Activated naive CD8-positive, alpha-beta T cell treated with anti-CD3 and anti-CD28 coated beads for 36 hours (primary cell): ENCODE data around the gene DTNBP1. TPM values are rescaled to one million over a fixed set of nuclear protein-coding genes. Genes with fewer than 3 reads are reported as not detected.

Experiments
- DNase-seq: peaks from one replicate; pipeline ENCODE4 v3.0.0; 2021
- H3K27ac Mint-ChIP-seq: one replicate; pipeline ENCODE4 v1.8.0; 2022; ENCODE audit warnings: mild to moderate bottlenecking, moderate library complexity, mixed read lengths
- H3K27me3 Mint-ChIP-seq: one replicate; pipeline ENCODE4 v1.8.0; 2022; ENCODE audit warnings: mild to moderate bottlenecking, mixed read lengths
- H3K36me3 Mint-ChIP-seq: one replicate; pipeline ENCODE4 v1.8.0; 2021; ENCODE audit warnings: mild to moderate bottlenecking, mixed read lengths
- H3K4me1 Mint-ChIP-seq: one replicate; pipeline ENCODE4 v1.8.0; 2021; ENCODE audit warnings: mixed read lengths
- H3K4me3 Mint-ChIP-seq: one replicate; pipeline ENCODE4 v1.8.0; 2022; ENCODE audit warnings: mild to moderate bottlenecking, moderate library complexity, mixed read lengths
- H3K9me3 Mint-ChIP-seq: one replicate; pipeline ENCODE4 v1.8.0; 2022; ENCODE audit warnings: mixed read lengths
- total RNA-seq, 2 experiments: library from RNA; stranded (reverse); gene quantifications; one replicate each; pipeline ENCODE4 v1.2.3, GENCODE V29; 2021

The DTNBP1 gene
- total RNA-seq, 2 experiments from 2014 or later: 19.0 to 19.1 TPM

- H3K4me3 Mint-ChIP-seq: no peak overlapping the region
- H3K27ac Mint-ChIP-seq: no peak overlapping the region
- DNase-seq: no peak
- H3K4me1 Mint-ChIP-seq: peaks cover 6% of the 10 kb centered on the region
- no peaks in the 10 kb centered on the region for H3K27me3 Mint-ChIP-seq
- H3K36me3 Mint-ChIP-seq: peaks cover 13% of the 10 kb centered on the region
- no peaks in the 10 kb centered on the region for H3K9me3 Mint-ChIP-seq
These were observed 161.7 kb downstream of the DTNBP1 start for GRCh38 chr6:15500901-15501825.

GRCh38 chr6:15500078-15500740, 162.6 kb downstream of the DTNBP1 start:
- no peaks in the 10 kb centered on the region for H3K27me3 Mint-ChIP-seq
- no peak overlapping the region for H3K27ac Mint-ChIP-seq
- peaks cover 6% of the 10 kb centered on the region for H3K4me1 Mint-ChIP-seq
- no peak for DNase-seq
- H3K9me3 Mint-ChIP-seq: no peaks in the 10 kb centered on the region
- H3K4me3 Mint-ChIP-seq: no peak overlapping the region
- H3K36me3 Mint-ChIP-seq: peaks cover 22% of the 10 kb centered on the region

- Mint-ChIP-seq H3K4me3 (no peak overlapping the region), H3K9me3 (no peaks in the 10 kb centered on the region), H3K27ac (no peak overlapping the region), H3K27me3 (no peaks in the 10 kb centered on the region), H3K36me3 (peaks cover 19% of the 10 kb centered on the region), H3K4me1 (peaks cover 6% of the 10 kb centered on the region)
- DNase-seq: no peak
These were observed 163.2 kb downstream of the DTNBP1 start for GRCh38 chr6:15499591-15499990.

- Mint-ChIP-seq H3K4me3 (no peak overlapping the region), H3K36me3 (peaks cover 19% of the 10 kb centered on the region), H3K27ac (no peak overlapping the region), H3K4me1 (peaks cover 6% of the 10 kb centered on the region), H3K27me3 (no peaks in the 10 kb centered on the region), H3K9me3 (no peaks in the 10 kb centered on the region)
- no peak for DNase-seq
These were observed 163.7 kb downstream of the DTNBP1 start for GRCh38 chr6:15499125-15499524.

- no peak for DNase-seq
- Mint-ChIP-seq H3K27me3 (no peaks in the 10 kb centered on the region), H3K9me3 (no peaks in the 10 kb centered on the region), H3K4me3 (no peak overlapping the region), H3K4me1 (peaks cover 6% of the 10 kb centered on the region), H3K27ac (no peak overlapping the region), H3K36me3 (peaks cover 19% of the 10 kb centered on the region)
These were observed 164.2 kb downstream of the DTNBP1 start for GRCh38 chr6:15498640-15499039.

- no peaks in the 10 kb centered on the region for H3K9me3 Mint-ChIP-seq
- no peaks in the 10 kb centered on the region for H3K27me3 Mint-ChIP-seq
- no peak overlapping the region for H3K27ac Mint-ChIP-seq
- H3K36me3 Mint-ChIP-seq: peaks cover 26% of the 10 kb centered on the region
- no peak overlapping the region for H3K4me3 Mint-ChIP-seq
- H3K4me1 Mint-ChIP-seq: peaks cover 17% of the 10 kb centered on the region
- no peak for DNase-seq
These were observed 166.3 kb downstream of the DTNBP1 start for GRCh38 chr6:15496345-15497131.

- H3K27me3 Mint-ChIP-seq: no peaks in the 10 kb centered on the region
- peaks cover 26% of the 10 kb centered on the region for H3K36me3 Mint-ChIP-seq
- DNase-seq: no peak
- H3K4me1 Mint-ChIP-seq: peaks cover 27% of the 10 kb centered on the region
- no peaks in the 10 kb centered on the region for H3K9me3 Mint-ChIP-seq
- no peak overlapping the region for H3K4me3 Mint-ChIP-seq
- H3K27ac Mint-ChIP-seq: no peak overlapping the region
These were observed 167.4 kb downstream of the DTNBP1 start for GRCh38 chr6:15495375-15495901.

GRCh38 chr6:15493437-15494168, 169.2 kb downstream of the DTNBP1 start:
- peaks cover 26% of the 10 kb centered on the region for H3K36me3 Mint-ChIP-seq
- H3K27me3 Mint-ChIP-seq: no peaks in the 10 kb centered on the region
- no peaks in the 10 kb centered on the region for H3K9me3 Mint-ChIP-seq
- H3K27ac Mint-ChIP-seq: no peak overlapping the region
- no peak for DNase-seq
- H3K4me1 Mint-ChIP-seq: peaks cover 36% of the 10 kb centered on the region
- H3K4me3 Mint-ChIP-seq: no peak overlapping the region

GRCh38 chr6:15491986-15492269, 170.9 kb downstream of the DTNBP1 start:
- Mint-ChIP-seq H3K4me3 (no peak overlapping the region), H3K9me3 (no peaks in the 10 kb centered on the region), H3K36me3 (peaks cover 29% of the 10 kb centered on the region), H3K27ac (no peak overlapping the region), H3K4me1 (peaks cover 36% of the 10 kb centered on the region), H3K27me3 (no peaks in the 10 kb centered on the region)
- no peak for DNase-seq

GRCh38 chr6:15491255-15491985, 171.4 kb downstream of the DTNBP1 start:
- Mint-ChIP-seq H3K27ac (peak overlapping the region; percentile 52), H3K36me3 (peaks cover 33% of the 10 kb centered on the region), H3K27me3 (no peaks in the 10 kb centered on the region), H3K4me1 (peaks cover 36% of the 10 kb centered on the region), H3K4me3 (no peak overlapping the region), H3K9me3 (no peaks in the 10 kb centered on the region)
- peak; percentile 65 for DNase-seq

- H3K36me3 Mint-ChIP-seq: peaks cover 26% of the 10 kb centered on the region
- H3K27ac Mint-ChIP-seq: peak overlapping the region; percentile 49
- H3K4me3 Mint-ChIP-seq: no peak overlapping the region
- no peaks in the 10 kb centered on the region for H3K9me3 Mint-ChIP-seq
- no peak for DNase-seq
- H3K4me1 Mint-ChIP-seq: peaks cover 36% of the 10 kb centered on the region
- H3K27me3 Mint-ChIP-seq: no peaks in the 10 kb centered on the region
These were observed 172.4 kb downstream of the DTNBP1 start for GRCh38 chr6:15490242-15491100.

GRCh38 chr6:15489261-15489962, 173.4 kb downstream of the DTNBP1 start:
- peaks cover 36% of the 10 kb centered on the region for H3K4me1 Mint-ChIP-seq
- H3K27me3 Mint-ChIP-seq: no peaks in the 10 kb centered on the region
- H3K27ac Mint-ChIP-seq: peak overlapping the region; percentile 49
- H3K4me3 Mint-ChIP-seq: no peak overlapping the region
- no peak for DNase-seq
- H3K9me3 Mint-ChIP-seq: no peaks in the 10 kb centered on the region
- peaks cover 24% of the 10 kb centered on the region for H3K36me3 Mint-ChIP-seq

GRCh38 chr6:15487262-15487661, 175.6 kb downstream of the DTNBP1 start:
- Mint-ChIP-seq H3K27me3 (no peaks in the 10 kb centered on the region), H3K9me3 (no peaks in the 10 kb centered on the region), H3K36me3 (peaks cover 19% of the 10 kb centered on the region), H3K4me1 (peaks cover 37% of the 10 kb centered on the region), H3K4me3 (no peak overlapping the region), H3K27ac (peak overlapping the region; percentile 13)
- no peak for DNase-seq
